Esophagus squamous epithelium (tissue), 5 donors: Measurements from ENCODE around the gene TCIRG1. TPM values are rescaled to one million over a fixed set of nuclear protein-coding genes. Genes with fewer than 3 reads are reported as not detected.

Experiments
- DNase-seq: peaks from one replicate; lab custom pipeline; 2025; lab: John Stamatoyannopoulos, UW
- H3K27ac ChIP-seq, 4 donors: fragments of 200-600 bp; sonication (generic); one replicate each; pipeline ENCODE4 v1.5.1; 2016 to 2019; ENCODE audit warnings: mild to moderate bottlenecking in 1 of 4
- H3K27me3 ChIP-seq, 4 donors: fragments of 200-600 bp; sonication (generic); 1 replicate in 3 of 4; 2 replicates in 1 of 4; pipeline versions ENCODE4 v1.5.1 to v1.6.0; 2017 to 2021; ENCODE audit warnings: antibody characterized with exemption in 1 of 4
- H3K36me3 ChIP-seq, 3 donors: fragments of 200-600 bp; sonication (generic); one replicate each; pipeline ENCODE4 v1.5.1; 2016 to 2019
- H3K4me1 ChIP-seq, 3 donors: fragments of 200-600 bp; sonication (generic); one replicate each; pipeline ENCODE4 v1.5.1; 2017 to 2019
- H3K4me3 ChIP-seq, 4 donors: fragments of 200-600 bp; sonication (generic); 1 replicate in 3 of 4; 2 replicates in 1 of 4; pipeline ENCODE4 v1.5.1; 2016 to 2019; ENCODE audit warnings: mild to moderate bottlenecking in 2 of 4, moderate library complexity in 1 of 4
- H3K9me3 ChIP-seq, 3 donors: fragments of 200-600 bp; sonication (generic); one replicate each; pipeline ENCODE4 v1.5.1; 2016 to 2019
- POLR2A ChIP-seq, 4 donors: fragments of 450-650 bp; IDR thresholded peaks; one replicate each; pipeline ENCODE4 v1.6.1; 2017; ENCODE audit warnings: antibody characterized with exemption in 4 of 4, mild to moderate bottlenecking in 4 of 4, moderate library complexity in 3 of 4
- WGBS, 2 donors: methylation state at CpG; one replicate each; pipeline ENCODE4 v1.1.5; 2018; 5-methylcytosine and 5-hydroxymethylcytosine counted together
- intact Hi-C: fragments of 100-400 bp; cut with DNase I; formaldehyde crosslinking; loops from one replicate; pipeline ENCODE4 v1.15.0; 2022
- total RNA-seq, 4 donors: library from RNA; depleted of rRNA; stranded (reverse); fragments of >200 nt; gene quantifications; one replicate each; pipeline ENCODE4 v1.1.0, GENCODE V29; 2016
- TF ChIP-seq, protein P1 (sequence below), 6 experiments: fragments of 450-650 bp in 4 of 6; fragments of 200-600 bp in 2 of 6; sonication (generic) in 2 of 6; IDR thresholded peaks; one replicate each; pipeline ENCODE4 v1.5.1; 2016 to 2019; ENCODE audit warnings: antibody characterized with exemption in 6 of 6, mild to moderate bottlenecking in 4 of 6, moderate library complexity in 4 of 6
- donor health status: DM: yes; HTN: yes; CAD: no.

Gene TCIRG1
- total RNA-seq, 4 donors from 2014 or later = 46.6 to 70.5 (median 63.5) TPM

DNA sequence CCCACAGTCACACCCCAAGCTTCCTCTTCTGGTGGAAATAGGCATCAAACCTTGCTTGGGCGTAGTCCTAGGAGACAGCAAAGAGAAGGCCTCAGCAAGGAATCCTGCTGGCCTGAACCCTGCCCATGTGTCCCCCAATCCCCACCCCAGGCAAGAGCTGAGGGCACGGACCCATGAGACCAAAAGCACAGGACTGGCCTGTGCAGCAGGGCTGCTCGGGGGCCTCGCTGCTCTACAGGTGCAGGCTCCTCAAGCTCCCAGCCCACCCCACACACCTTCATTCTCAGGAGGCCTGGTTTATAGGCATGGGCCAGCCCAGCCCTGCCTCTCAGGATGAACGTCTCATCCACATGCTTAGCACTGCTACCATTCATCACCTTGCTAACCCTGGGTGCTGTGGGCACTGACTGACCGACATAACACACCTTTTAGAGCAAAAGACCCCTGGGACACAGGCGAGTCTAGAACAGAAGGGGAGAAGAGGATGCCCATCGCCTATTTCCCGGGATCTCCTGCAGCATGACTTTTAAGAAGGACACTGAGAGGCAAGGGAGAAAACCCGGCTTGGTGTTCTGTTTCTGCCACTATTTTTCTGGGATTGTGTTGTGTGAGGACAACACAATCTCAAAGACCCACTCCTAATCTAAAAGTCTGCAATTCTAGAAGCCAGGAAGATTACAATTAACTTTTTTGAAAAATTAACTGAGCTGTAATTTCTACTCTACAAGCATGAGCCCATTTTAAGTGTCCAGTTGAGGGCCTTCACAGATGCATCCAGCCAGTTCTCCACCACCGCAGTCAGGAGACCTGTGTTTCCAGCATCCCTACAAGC lies 15.4 kb downstream of the TCIRG1 start:
- Histone ChIP-seq H3K27me3 (no peaks in the 10 kb centered on the region), H3K4me3 (no peak overlapping the region), H3K36me3 (peaks cover 13 to 50% (median 20%) of the 10 kb centered on the region in 3 donors), H3K27ac (no peak overlapping the region), H3K9me3 (no peaks in the 10 kb centered on the region), H3K4me1 (no peaks in the 10 kb centered on the region)
- intact Hi-C loops = no loop called here
- no peak for DNase-seq
- no peak for TF ChIP-seq POLR2A (IDR thresholded peaks at IDR 0.05)
- TF ChIP-seq, protein P1, sequence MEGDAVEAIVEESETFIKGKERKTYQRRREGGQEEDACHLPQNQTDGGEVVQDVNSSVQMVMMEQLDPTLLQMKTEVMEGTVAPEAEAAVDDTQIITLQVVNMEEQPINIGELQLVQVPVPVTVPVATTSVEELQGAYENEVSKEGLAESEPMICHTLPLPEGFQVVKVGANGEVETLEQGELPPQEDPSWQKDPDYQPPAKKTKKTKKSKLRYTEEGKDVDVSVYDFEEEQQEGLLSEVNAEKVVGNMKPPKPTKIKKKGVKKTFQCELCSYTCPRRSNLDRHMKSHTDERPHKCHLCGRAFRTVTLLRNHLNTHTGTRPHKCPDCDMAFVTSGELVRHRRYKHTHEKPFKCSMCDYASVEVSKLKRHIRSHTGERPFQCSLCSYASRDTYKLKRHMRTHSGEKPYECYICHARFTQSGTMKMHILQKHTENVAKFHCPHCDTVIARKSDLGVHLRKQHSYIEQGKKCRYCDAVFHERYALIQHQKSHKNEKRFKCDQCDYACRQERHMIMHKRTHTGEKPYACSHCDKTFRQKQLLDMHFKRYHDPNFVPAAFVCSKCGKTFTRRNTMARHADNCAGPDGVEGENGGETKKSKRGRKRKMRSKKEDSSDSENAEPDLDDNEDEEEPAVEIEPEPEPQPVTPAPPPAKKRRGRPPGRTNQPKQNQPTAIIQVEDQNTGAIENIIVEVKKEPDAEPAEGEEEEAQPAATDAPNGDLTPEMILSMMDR (IDR thresholded peaks at IDR 0.05) = no peak
- 80 to 91% methylated on average over 6 to 8 of the region's 11 CpGs for WGBS, 2 donors

DNA sequence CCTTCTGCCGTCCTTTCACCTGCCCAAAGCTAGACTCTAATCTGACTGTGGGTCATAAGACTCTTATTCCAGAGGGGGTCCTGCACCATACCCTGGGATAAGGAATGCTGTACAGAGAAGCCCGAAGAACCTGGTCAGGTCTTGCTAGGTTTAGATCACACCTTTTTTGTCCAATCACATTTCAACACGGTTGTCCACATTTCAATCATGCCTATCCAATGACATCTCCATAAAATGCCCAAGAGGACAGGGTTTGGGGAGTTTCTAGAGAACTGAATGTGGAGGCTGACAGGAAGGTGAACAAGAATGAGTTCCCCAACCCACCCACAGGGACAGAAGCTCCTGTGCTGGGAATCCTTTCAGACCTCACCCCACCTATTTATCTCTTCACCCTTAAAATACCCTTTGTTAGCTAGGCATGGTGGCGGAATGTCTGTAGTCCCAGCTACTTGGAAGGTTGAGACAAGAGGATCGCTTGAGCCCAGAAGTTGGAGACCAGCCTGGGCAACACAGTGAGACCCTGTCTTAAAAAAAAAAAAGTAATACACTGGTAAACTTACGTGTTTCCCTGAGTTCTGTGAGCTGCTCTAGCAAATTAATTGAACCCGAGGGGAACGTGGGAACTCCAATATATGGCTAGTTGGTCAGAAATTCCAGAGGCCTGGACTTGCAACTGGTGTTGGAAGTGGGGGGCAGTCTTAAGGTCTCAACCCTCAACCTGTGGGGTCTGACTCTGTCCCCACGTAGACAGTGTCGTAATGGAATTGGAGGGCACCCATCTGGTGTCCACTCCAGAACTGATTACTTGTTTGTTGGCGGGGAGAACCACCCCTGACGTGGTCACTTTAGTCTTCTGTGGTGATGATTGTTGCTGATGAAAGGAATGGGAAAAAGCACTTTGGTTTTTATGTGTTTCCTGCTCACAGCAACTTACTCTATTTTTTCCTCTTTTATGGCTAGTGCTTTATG lies 17.8 kb downstream of the TCIRG1 start:
- WGBS, 2 donors = 93 to 94% methylated on average over 9 to 12 of the region's 12 CpGs
- Histone ChIP-seq H3K9me3 (no peaks in the 10 kb centered on the region), H3K4me3 (no peak overlapping the region), H3K27ac (no peak overlapping the region), H3K4me1 (no peaks in the 10 kb centered on the region), H3K36me3 (peaks cover 0 to 43% (median 0%) of the 10 kb centered on the region in 3 donors), H3K27me3 (no peaks in the 10 kb centered on the region)
- DNase-seq = no peak
- intact Hi-C loops = no loop called here
- no peak for TF ChIP-seq POLR2A (IDR thresholded peaks at IDR 0.05)
- TF ChIP-seq, protein P1 (IDR thresholded peaks at IDR 0.05) = no peak

DNA sequence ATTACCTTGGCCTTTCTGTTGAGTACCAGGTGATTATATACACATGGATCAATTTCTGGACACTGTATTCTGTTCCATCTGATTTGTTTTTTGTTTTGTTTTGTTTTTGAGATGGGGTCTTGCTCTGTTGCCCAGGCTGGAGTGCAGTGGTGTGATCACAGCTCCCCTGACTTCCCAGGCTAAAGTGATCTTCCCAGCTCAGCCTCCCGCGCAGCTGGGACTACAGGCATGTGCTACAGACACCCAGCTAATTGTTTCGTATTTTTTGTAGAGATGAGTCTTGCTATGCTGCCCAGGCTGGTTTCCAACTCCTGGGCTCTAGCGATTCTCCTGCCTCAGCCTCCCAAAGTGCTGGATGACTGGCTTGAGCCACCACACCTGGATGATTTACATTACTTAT lies 19.0 kb downstream of the TCIRG1 start:
- Histone ChIP-seq H3K4me3 (no peak overlapping the region), H3K9me3 (no peaks in the 10 kb centered on the region), H3K27ac (no peak overlapping the region), H3K27me3 (no peaks in the 10 kb centered on the region), H3K4me1 (no peaks in the 10 kb centered on the region), H3K36me3 (peaks cover 0 to 43% (median 0%) of the 10 kb centered on the region in 3 donors)
- 95 to 100% methylated on average over 4 of the region's 4 CpGs for WGBS, 2 donors
- TF ChIP-seq, protein P1 (IDR thresholded peaks at IDR 0.05) = no peak
- no peak for TF ChIP-seq POLR2A (IDR thresholded peaks at IDR 0.05)
- DNase-seq = no peak
- intact Hi-C loops = no loop called here

DNA sequence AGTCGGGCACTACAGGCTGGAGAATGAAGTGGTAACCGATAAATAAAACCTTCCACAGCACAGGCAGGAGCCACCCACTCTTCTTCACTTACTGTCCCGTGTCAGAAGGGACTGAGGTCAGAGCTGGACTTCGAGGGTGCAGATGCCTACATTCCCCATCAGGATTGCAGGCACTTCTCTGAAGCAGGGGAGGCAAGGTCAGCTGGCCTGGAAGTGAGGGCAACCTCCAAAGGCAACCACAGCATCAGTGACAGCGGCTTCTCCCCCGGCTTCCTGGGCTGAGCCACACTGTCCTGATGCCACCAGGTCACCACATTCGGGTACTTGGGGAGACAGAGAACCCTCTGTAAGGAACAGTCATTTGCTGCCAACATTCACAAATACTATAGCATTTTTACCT lies 22.7 kb downstream of the TCIRG1 start:
- H3K27me3 ChIP-seq = no peaks in the 10 kb centered on the region
- TF ChIP-seq, protein P1 (IDR thresholded peaks at IDR 0.05) = no peak
- no peak for TF ChIP-seq POLR2A (IDR thresholded peaks at IDR 0.05)
- no peaks in the 10 kb centered on the region for H3K4me1 ChIP-seq
- no peak overlapping the region for H3K4me3 ChIP-seq
- DNase-seq = no peak
- peaks cover 0 to 72% (median 0%) of the 10 kb centered on the region in 3 donors for H3K36me3 ChIP-seq
- 84 to 95% methylated on average over 3 to 5 of the region's 7 CpGs for WGBS, 2 donors
- H3K9me3 ChIP-seq = no peaks in the 10 kb centered on the region
- no peak overlapping the region for H3K27ac ChIP-seq
- intact Hi-C loops = no loop called here
